Neural progenitor cell (in vitro differentiated cells): Measurements from ENCODE around the gene NDUFV3. TPM values are rescaled to one million over a fixed set of nuclear protein-coding genes. Genes with fewer than 3 reads are reported as not detected.
A peak's percentile ranks its signal among the peaks of the same experiment; 100 is the strongest.
"Not testable (repeated sequence)": the region's sequence is repeated elsewhere in the genome, so short reads cannot be mapped to it uniquely, and the experiment has no call there.

Source experiments
- DNase-seq: peaks from one replicate; pipeline ENCODE4 v3.0.0-alpha.2; 2016; ENCODE audit warnings: low spot score
- H2AFZ ChIP-seq: fragments of 200-600 bp; sonication (generic); replicated peaks from 2 replicates; pipeline ENCODE4 v1.6.1; 2016; ENCODE audit warnings: antibody characterized with exemption
- H3F3A ChIP-seq: fragments of 200-600 bp; sonication (generic); 2 replicates; pipeline ENCODE4 v1.6.1; 2016; ENCODE audit warnings: antibody characterized with exemption, low read depth
- H3K27ac ChIP-seq: fragments of 200-600 bp; sonication (generic); 2 replicates; pipeline ENCODE4 v1.5.1; 2016; ENCODE audit warnings: mild to moderate bottlenecking
- H3K27me3 ChIP-seq: fragments of 200-600 bp; sonication (generic); 2 replicates; pipeline ENCODE4 v1.6.1; 2016; ENCODE audit warnings: mild to moderate bottlenecking, moderate library complexity
- H3K36me3 ChIP-seq: fragments of 200-600 bp; sonication (generic); 2 replicates; pipeline ENCODE4 v1.5.1; 2016
- H3K4me1 ChIP-seq: fragments of 200-600 bp; sonication (generic); 2 replicates; pipeline ENCODE4 v1.6.1; 2016; ENCODE audit warnings: mixed run types
- H3K4me2 ChIP-seq: fragments of 200-600 bp; sonication (generic); 2 replicates; pipeline ENCODE4 v1.6.1; 2016
- H3K4me3 ChIP-seq: fragments of 200-600 bp; sonication (generic); 2 replicates; pipeline ENCODE4 v1.5.1; 2016
- H3K79me2 ChIP-seq: fragments of 200-600 bp; sonication (generic); 2 replicates; pipeline ENCODE4 v1.6.1; 2016; ENCODE audit warnings: low read depth
- H3K9ac ChIP-seq: fragments of 200-600 bp; sonication (generic); 2 replicates; pipeline ENCODE4 v1.6.1; 2016
- H3K9me3 ChIP-seq: fragments of 200-600 bp; sonication (generic); 2 replicates; pipeline ENCODE4 v1.5.1; 2016; ENCODE audit warnings: low read depth
- H4K20me1 ChIP-seq: fragments of 200-600 bp; sonication (generic); 2 replicates; pipeline ENCODE4 v1.6.1; 2016; ENCODE audit warnings: low read depth
- H3K27ac Mint-ChIP-seq: 3 replicates; pipeline ENCODE4 v1.8.0; 2021; ENCODE audit warnings: mixed read lengths
- H3K27me3 Mint-ChIP-seq: 2 replicates; pipeline ENCODE4 v1.8.0; 2022; ENCODE audit warnings: low read depth, mild to moderate bottlenecking, inconsistent platforms, moderate library complexity, mixed read lengths; ENCODE audit not compliant: insufficient read depth
- H3K36me3 Mint-ChIP-seq: 3 replicates; pipeline ENCODE4 v1.8.0; 2021; ENCODE audit warnings: mixed read lengths
- H3K4me1 Mint-ChIP-seq: 3 replicates; pipeline ENCODE4 v1.8.0; 2021; ENCODE audit warnings: mixed read lengths
- H3K4me3 Mint-ChIP-seq: 3 replicates; pipeline ENCODE4 v1.8.0; 2021; ENCODE audit warnings: mild to moderate bottlenecking, moderate library complexity, mixed read lengths
- H3K9me3 Mint-ChIP-seq: 3 replicates; pipeline ENCODE4 v1.8.0; 2020; ENCODE audit warnings: mixed read lengths
- EZH2 ChIP-seq: fragments of 200-600 bp; sonication (generic); IDR thresholded peaks from 2 replicates; pipeline ENCODE4 v1.6.1; 2017; ENCODE audit warnings: antibody characterized with exemption, mild to moderate bottlenecking, moderate library complexity
- EZH2phosphoT487 ChIP-seq: fragments of 200-600 bp; sonication (generic); IDR thresholded peaks from 2 replicates; pipeline ENCODE4 v1.6.1; 2017; ENCODE audit warnings: antibody characterized with exemption
- total RNA-seq: library from RNA; depleted of rRNA; stranded (reverse); fragments of >200 nt; gene quantifications from 2 replicates; pipeline ENCODE4 v1.2.3, GENCODE V29; 2015; ENCODE audit warnings: low replicate concordance
- TF ChIP-seq, protein P1 (sequence below): fragments of 200-600 bp; sonication (generic); IDR thresholded peaks from 2 replicates; pipeline ENCODE4 v1.5.1; 2017; ENCODE audit warnings: antibody characterized with exemption, mild to moderate bottlenecking

The NDUFV3 gene
- total RNA-seq, 1 donor from 2014 or later = 16.7 TPM

DNA sequence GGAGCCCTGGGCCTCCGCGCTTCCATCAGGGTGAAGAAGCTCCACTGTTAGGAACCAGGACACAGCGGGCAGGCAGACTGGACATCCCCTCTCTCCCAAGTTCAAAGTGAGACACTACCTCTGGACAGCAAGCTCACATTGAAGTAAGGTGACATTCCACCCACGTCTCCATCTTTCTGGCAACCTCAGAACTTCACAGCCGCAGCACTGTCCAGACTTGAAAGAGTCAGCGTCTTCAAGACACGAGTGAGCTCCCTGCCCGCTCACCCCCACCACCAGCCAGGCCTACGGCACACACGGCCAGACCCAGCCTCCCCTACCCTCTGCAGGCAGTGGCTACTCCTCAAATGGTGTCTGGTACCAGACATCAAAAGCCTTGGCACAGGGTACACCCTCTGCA is 24.9 kb upstream of the NDUFV3 start:
- Histone ChIP-seq H3K4me2 (no peak overlapping the region), H3K36me3 (no peaks in the 10 kb centered on the region), H2AFZ (no peak overlapping the region), H3K9ac (no peak overlapping the region), H3K4me3 (no peak overlapping the region), H3F3A (no peaks in the 10 kb centered on the region), H3K4me1 (no peaks in the 10 kb centered on the region), H3K27me3 (no peaks in the 10 kb centered on the region), H3K9me3 (no peaks in the 10 kb centered on the region), H4K20me1 (peaks cover 28% of the 10 kb centered on the region), H3K79me2 (peaks cover 54% of the 10 kb centered on the region), H3K27ac (no peak overlapping the region)
- Mint-ChIP-seq H3K36me3 (peaks cover 16% of the 10 kb centered on the region), H3K4me3 (no peak overlapping the region), H3K27ac (no peak overlapping the region), H3K9me3 (no peaks in the 10 kb centered on the region), H3K4me1 (no peaks in the 10 kb centered on the region), H3K27me3 (no peaks in the 10 kb centered on the region)
- DNase-seq = no peak
- TF ChIP-seq EZH2 (no peak), EZH2phosphoT487 (no peak)
- TF ChIP-seq, protein P1, sequence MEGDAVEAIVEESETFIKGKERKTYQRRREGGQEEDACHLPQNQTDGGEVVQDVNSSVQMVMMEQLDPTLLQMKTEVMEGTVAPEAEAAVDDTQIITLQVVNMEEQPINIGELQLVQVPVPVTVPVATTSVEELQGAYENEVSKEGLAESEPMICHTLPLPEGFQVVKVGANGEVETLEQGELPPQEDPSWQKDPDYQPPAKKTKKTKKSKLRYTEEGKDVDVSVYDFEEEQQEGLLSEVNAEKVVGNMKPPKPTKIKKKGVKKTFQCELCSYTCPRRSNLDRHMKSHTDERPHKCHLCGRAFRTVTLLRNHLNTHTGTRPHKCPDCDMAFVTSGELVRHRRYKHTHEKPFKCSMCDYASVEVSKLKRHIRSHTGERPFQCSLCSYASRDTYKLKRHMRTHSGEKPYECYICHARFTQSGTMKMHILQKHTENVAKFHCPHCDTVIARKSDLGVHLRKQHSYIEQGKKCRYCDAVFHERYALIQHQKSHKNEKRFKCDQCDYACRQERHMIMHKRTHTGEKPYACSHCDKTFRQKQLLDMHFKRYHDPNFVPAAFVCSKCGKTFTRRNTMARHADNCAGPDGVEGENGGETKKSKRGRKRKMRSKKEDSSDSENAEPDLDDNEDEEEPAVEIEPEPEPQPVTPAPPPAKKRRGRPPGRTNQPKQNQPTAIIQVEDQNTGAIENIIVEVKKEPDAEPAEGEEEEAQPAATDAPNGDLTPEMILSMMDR = no peak

DNA sequence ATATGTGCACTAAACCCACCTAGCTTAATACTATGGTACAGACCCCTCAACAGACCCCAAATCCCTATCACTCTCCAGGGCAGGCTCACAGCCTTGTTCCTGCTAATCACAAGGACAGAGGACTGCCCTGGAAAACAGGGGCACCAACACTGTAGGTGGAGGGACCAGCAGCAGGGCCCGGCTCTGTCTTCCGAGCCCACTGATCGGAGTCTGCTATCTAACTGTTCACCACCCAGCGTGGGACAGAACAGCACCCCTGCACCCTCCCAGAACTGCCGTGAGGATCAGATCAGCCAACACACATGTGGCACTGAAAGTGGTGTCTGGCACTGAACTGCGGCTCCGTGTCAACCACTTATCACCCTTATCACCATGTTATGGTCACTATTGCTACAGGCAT is 20.0 kb upstream of the NDUFV3 start:
- Histone ChIP-seq H3K4me3 (no peak overlapping the region), H3K27me3 (no peaks in the 10 kb centered on the region), H3F3A (peaks cover under 1% of the 10 kb centered on the region), H3K36me3 (no peaks in the 10 kb centered on the region), H3K9ac (no peak overlapping the region), H4K20me1 (peaks cover 12% of the 10 kb centered on the region), H3K9me3 (no peaks in the 10 kb centered on the region), H3K4me1 (peaks cover 2% of the 10 kb centered on the region), H3K79me2 (peaks cover 34% of the 10 kb centered on the region), H3K4me2 (no peak overlapping the region), H3K27ac (no peak overlapping the region), H2AFZ (no peak overlapping the region)
- Mint-ChIP-seq H3K4me1 (peaks cover 2% of the 10 kb centered on the region), H3K4me3 (no peak overlapping the region), H3K36me3 (peaks cover 17% of the 10 kb centered on the region), H3K27me3 (no peaks in the 10 kb centered on the region), H3K27ac (no peak overlapping the region), H3K9me3 (no peaks in the 10 kb centered on the region)
- DNase-seq = no peak
- TF ChIP-seq, protein P1 = no peak
- TF ChIP-seq EZH2phosphoT487 = no peak
- TF ChIP-seq EZH2 = no peak

GRCh38 chr21:42875811-42876210 is 17.3 kb upstream of the NDUFV3 start:
- H3K27ac Mint-ChIP-seq, H3K27me3 Mint-ChIP-seq, H3K27ac ChIP-seq, H3K27me3 ChIP-seq, H3K9me3 Mint-ChIP-seq, DNase-seq, H4K20me1 ChIP-seq, H3K9me3 ChIP-seq, H3K36me3 ChIP-seq, H3K4me2 ChIP-seq, H3K9ac ChIP-seq, H3K4me3 ChIP-seq, H3K4me3 Mint-ChIP-seq, H2AFZ ChIP-seq, H3K4me1 ChIP-seq: not testable (repeated sequence)
- H3K79me2 ChIP-seq = peaks cover 38% of the 10 kb centered on the region
- peaks cover 18% of the 10 kb centered on the region for H3K36me3 Mint-ChIP-seq
- H3F3A ChIP-seq = peaks cover 14% of the 10 kb centered on the region
- peaks cover 18% of the 10 kb centered on the region for H3K4me1 Mint-ChIP-seq

DNA sequence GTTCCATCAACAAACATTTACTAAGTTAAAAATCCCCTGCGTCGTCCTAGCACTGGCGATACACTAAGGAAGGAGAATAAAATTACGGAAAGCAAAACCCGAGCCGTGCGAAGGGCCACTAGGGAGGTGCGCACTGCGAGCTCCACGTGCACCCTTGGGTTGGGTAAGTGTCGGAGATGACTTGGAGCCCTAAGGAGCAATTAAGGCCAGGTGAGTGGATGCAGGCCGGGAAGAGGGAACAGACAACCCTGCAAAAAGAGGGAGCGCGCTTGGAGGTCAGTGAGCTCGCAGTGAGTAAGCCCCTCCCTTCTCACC is 14.5 kb upstream of the NDUFV3 start:
- H3K4me3 ChIP-seq = peak overlapping the region; percentile 79
- H3K4me2 ChIP-seq = peak overlapping the region; percentile 86
- Mint-ChIP-seq H3K4me1 (peaks cover 18% of the 10 kb centered on the region), H3K4me3 (peak overlapping the region; percentile 95), H3K27ac (peak overlapping the region; percentile 92), H3K36me3 (peaks cover 6% of the 10 kb centered on the region), H3K27me3 (peaks cover 2% of the 10 kb centered on the region), H3K9me3 (no peaks in the 10 kb centered on the region)
- peak overlapping the region; percentile 68 for H3K9ac ChIP-seq
- H3K36me3 ChIP-seq = no peaks in the 10 kb centered on the region
- H3K79me2 ChIP-seq = peaks cover 41% of the 10 kb centered on the region
- peaks cover 14% of the 10 kb centered on the region for H3F3A ChIP-seq
- H3K27ac ChIP-seq = peak overlapping the region; percentile 95
- no peak for DNase-seq
- H3K9me3 ChIP-seq = no peaks in the 10 kb centered on the region
- no peaks in the 10 kb centered on the region for H4K20me1 ChIP-seq
- peak overlapping the region; percentile 80 for H2AFZ ChIP-seq
- no peaks in the 10 kb centered on the region for H3K27me3 ChIP-seq
- H3K4me1 ChIP-seq = peaks cover 10% of the 10 kb centered on the region
- TF ChIP-seq, protein P1 = no peak
- no peak for TF ChIP-seq EZH2phosphoT487
- no peak for TF ChIP-seq EZH2
